Glutamatergic neuron (in vitro differentiated cells): Measurements from ENCODE around the gene TDG. TPM values are rescaled to one million over a fixed set of nuclear protein-coding genes. Genes with fewer than 3 reads are reported as not detected.

Experiments
- DNase-seq: peaks from one replicate; pipeline ENCODE4 v3.0.0; 2022
- H3K27ac Mint-ChIP-seq: one replicate; pipeline ENCODE4 v1.8.0; 2020; ENCODE audit warnings: mild to moderate bottlenecking, mixed read lengths, inconsistent platforms; ENCODE audit not compliant: unreplicated experiment
- H3K27me3 Mint-ChIP-seq: one replicate; pipeline ENCODE4 v1.8.0; 2020; ENCODE audit warnings: mild to moderate bottlenecking, moderate library complexity, mixed read lengths, inconsistent platforms; ENCODE audit not compliant: unreplicated experiment
- H3K36me3 Mint-ChIP-seq: one replicate; pipeline ENCODE4 v1.8.0; 2020; ENCODE audit warnings: mild to moderate bottlenecking, mixed read lengths, inconsistent platforms; ENCODE audit not compliant: unreplicated experiment
- H3K4me1 Mint-ChIP-seq: one replicate; pipeline ENCODE4 v1.8.0; 2020; ENCODE audit warnings: mild to moderate bottlenecking, low read depth, mixed read lengths, inconsistent platforms; ENCODE audit not compliant: unreplicated experiment
- H3K4me3 Mint-ChIP-seq: one replicate; pipeline ENCODE4 v1.8.0; 2020; ENCODE audit warnings: mild to moderate bottlenecking, mixed read lengths, inconsistent platforms; ENCODE audit not compliant: unreplicated experiment
- H3K9me3 Mint-ChIP-seq: one replicate; pipeline ENCODE4 v1.8.0; 2020; ENCODE audit warnings: mild to moderate bottlenecking, moderate library complexity, mixed read lengths, inconsistent platforms; ENCODE audit not compliant: unreplicated experiment
- CTCF ChIP-seq: fragments of 200-600 bp; sonication (generic); IDR thresholded peaks from one replicate; pipeline ENCODE4 v1.5.0; 2021; ENCODE audit not compliant: partially characterized antibody, unreplicated experiment
- total RNA-seq: library from RNA; stranded (reverse); fragmentation: NEBNext Ultra II Directional; extraction: Animal tissue kit (Norgen Biotek cat#: 25700); gene quantifications from one replicate; pipeline ENCODE4 v1.2.1, GENCODE V29; 2021; ENCODE audit not compliant: unreplicated experiment

Gene TDG
- total RNA-seq, 1 donor from 2014 or later: 56.8 TPM

- H3K36me3 Mint-ChIP-seq: no peaks in the 10 kb centered on the region
- no peak overlapping the region for H3K27ac Mint-ChIP-seq
- no peak for DNase-seq
- no peaks in the 10 kb centered on the region for H3K4me1 Mint-ChIP-seq
- H3K4me3 Mint-ChIP-seq: no peak overlapping the region
- TF ChIP-seq CTCF: no peak
- H3K27me3 Mint-ChIP-seq: no peaks in the 10 kb centered on the region
- no peaks in the 10 kb centered on the region for H3K9me3 Mint-ChIP-seq
Measured at GRCh38 chr12:103994235-103994634, 28.6 kb downstream of the TDG start.

GRCh38 chr12:103996595-103996994 lies 30.9 kb downstream of the TDG start:
- Mint-ChIP-seq H3K36me3 (no peaks in the 10 kb centered on the region), H3K4me1 (no peaks in the 10 kb centered on the region), H3K27me3 (no peaks in the 10 kb centered on the region), H3K4me3 (no peak overlapping the region), H3K27ac (no peak overlapping the region), H3K9me3 (no peaks in the 10 kb centered on the region)
- no peak for TF ChIP-seq CTCF
- no peak for DNase-seq

- TF ChIP-seq CTCF: no peak
Measured at GRCh38 chr12:103997286-103997900, 31.7 kb downstream of the TDG start.

GRCh38 chr12:103998976-103999375 lies 33.3 kb downstream of the TDG start:
- no peak for DNase-seq
- no peak for TF ChIP-seq CTCF
- Mint-ChIP-seq H3K4me3 (no peak overlapping the region), H3K36me3 (no peaks in the 10 kb centered on the region), H3K27ac (no peak overlapping the region), H3K4me1 (no peaks in the 10 kb centered on the region), H3K27me3 (no peaks in the 10 kb centered on the region), H3K9me3 (no peaks in the 10 kb centered on the region)

More at GRCh38 chr12:103997286-103997900, 31.7 kb downstream of the TDG start:
- Mint-ChIP-seq H3K27me3 (no peaks in the 10 kb centered on the region), H3K4me3 (no peak overlapping the region), H3K9me3 (no peaks in the 10 kb centered on the region), H3K27ac (no peak overlapping the region), H3K36me3 (no peaks in the 10 kb centered on the region), H3K4me1 (no peaks in the 10 kb centered on the region)
- DNase-seq: no peak

- Mint-ChIP-seq H3K36me3 (no peaks in the 10 kb centered on the region), H3K4me3 (no peak overlapping the region), H3K27me3 (no peaks in the 10 kb centered on the region), H3K4me1 (no peaks in the 10 kb centered on the region), H3K27ac (no peak overlapping the region), H3K9me3 (no peaks in the 10 kb centered on the region)
- DNase-seq: no peak
- no peak for TF ChIP-seq CTCF
Measured at GRCh38 chr12:104000807-104001434, 35.2 kb downstream of the TDG start.
